WI38 (cell line): Measurements from ENCODE around the gene PCNA.
"Not testable (repeated sequence)": the region's sequence is repeated elsewhere in the genome, so short reads cannot be mapped to it uniquely, and the experiment has no call there.

Experiments
- H3K4me3 ChIP-seq: 2 replicates; pipeline ENCODE4 v1.5.1; 2011; ENCODE audit warnings: low read depth, mild to moderate bottlenecking, control low read depth, low read length
- TF ChIP-seq, protein P1 (sequence below): IDR thresholded peaks from 2 replicates; pipeline ENCODE4 v1.5.1; 2012; ENCODE audit warnings: low read depth, mild to moderate bottlenecking, control low read depth, low read length

Gene PCNA

GRCh38 chr20:5113615-5113986, 6.2 kb downstream of the PCNA start:
- H3K4me3 ChIP-seq: peak overlapping the region; percentile 99
- TF ChIP-seq, protein P1, sequence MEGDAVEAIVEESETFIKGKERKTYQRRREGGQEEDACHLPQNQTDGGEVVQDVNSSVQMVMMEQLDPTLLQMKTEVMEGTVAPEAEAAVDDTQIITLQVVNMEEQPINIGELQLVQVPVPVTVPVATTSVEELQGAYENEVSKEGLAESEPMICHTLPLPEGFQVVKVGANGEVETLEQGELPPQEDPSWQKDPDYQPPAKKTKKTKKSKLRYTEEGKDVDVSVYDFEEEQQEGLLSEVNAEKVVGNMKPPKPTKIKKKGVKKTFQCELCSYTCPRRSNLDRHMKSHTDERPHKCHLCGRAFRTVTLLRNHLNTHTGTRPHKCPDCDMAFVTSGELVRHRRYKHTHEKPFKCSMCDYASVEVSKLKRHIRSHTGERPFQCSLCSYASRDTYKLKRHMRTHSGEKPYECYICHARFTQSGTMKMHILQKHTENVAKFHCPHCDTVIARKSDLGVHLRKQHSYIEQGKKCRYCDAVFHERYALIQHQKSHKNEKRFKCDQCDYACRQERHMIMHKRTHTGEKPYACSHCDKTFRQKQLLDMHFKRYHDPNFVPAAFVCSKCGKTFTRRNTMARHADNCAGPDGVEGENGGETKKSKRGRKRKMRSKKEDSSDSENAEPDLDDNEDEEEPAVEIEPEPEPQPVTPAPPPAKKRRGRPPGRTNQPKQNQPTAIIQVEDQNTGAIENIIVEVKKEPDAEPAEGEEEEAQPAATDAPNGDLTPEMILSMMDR: no peak

DNA sequence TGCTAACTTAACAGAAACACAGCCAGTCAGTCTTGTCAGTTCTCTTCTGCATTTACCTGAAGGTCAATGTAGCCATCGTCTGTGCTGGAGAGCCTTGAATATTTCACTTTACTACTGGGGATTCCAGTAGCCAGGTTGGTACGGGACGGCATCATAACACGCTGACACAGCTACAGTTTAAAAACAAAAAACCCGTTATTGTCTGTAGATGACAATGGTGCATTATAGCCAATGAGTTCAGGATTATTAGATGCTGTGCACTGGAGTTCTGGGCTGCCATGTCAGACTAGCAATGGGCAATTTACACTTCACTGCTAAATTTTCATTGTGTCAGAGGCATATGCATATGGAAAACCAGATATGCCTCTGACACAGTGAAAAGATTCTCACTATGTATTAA, 10.5 kb downstream of the PCNA start:
- TF ChIP-seq, protein P1: no peak
- no peak overlapping the region for H3K4me3 ChIP-seq

DNA sequence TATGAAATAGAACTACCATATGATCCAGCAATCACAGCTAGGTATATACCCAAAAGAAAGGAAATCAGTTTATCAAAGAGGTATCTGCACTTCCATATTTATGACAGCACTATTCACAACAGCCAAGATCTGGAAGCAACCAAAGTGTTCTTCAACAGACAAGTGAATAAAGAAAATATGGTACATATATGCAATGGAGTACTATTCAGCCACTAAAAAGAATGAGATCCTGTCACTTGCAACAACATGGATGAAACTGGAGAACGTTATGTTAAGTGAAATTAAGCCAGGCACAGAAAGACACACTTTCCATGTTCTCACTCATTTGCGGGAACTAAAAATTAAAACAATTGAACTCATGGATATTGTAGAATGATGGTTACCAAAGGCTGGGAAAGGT, 15.3 kb downstream of the PCNA start:
- TF ChIP-seq, protein P1: no peak
- H3K4me3 ChIP-seq: no peak overlapping the region

- TF ChIP-seq, protein P1: peak; percentile 59
- no peak overlapping the region for H3K4me3 ChIP-seq
These were observed 18.9 kb downstream of the PCNA start for GRCh38 chr20:5100684-5101347.

DNA sequence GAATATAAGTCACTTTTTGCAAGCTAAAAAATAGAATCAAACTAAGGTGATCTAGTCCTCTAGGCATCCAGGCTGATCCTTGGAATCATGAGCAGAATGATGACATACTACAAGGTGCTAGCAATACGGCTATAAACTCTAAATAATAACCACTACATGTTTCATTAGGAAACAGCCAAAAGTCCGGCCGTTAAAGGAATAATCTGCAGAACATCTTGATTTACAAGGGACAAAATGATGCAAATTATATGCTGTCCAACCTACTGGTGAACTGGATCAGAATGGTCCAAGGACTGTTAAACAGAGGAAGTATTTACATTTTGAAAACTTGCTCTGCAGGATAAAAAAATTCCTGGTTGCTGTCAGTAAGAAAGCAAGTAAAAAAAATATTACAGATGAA, 19.8 kb downstream of the PCNA start:
- not testable (repeated sequence) for H3K4me3 ChIP-seq

- H3K4me3 ChIP-seq: not testable (repeated sequence)
These were observed 20.7 kb downstream of the PCNA start for GRCh38 chr20:5099009-5099408.

- TF ChIP-seq, protein P1: no peak
- no peak overlapping the region for H3K4me3 ChIP-seq
These were observed 23.3 kb downstream of the PCNA start for GRCh38 chr20:5096463-5096862.

- H3K4me3 ChIP-seq: no peak overlapping the region
- TF ChIP-seq, protein P1: no peak
These were observed 23.8 kb downstream of the PCNA start for GRCh38 chr20:5095931-5096330.
